ENCODE results near the gene TRAF3.

TRAF3 gene

DNA sequence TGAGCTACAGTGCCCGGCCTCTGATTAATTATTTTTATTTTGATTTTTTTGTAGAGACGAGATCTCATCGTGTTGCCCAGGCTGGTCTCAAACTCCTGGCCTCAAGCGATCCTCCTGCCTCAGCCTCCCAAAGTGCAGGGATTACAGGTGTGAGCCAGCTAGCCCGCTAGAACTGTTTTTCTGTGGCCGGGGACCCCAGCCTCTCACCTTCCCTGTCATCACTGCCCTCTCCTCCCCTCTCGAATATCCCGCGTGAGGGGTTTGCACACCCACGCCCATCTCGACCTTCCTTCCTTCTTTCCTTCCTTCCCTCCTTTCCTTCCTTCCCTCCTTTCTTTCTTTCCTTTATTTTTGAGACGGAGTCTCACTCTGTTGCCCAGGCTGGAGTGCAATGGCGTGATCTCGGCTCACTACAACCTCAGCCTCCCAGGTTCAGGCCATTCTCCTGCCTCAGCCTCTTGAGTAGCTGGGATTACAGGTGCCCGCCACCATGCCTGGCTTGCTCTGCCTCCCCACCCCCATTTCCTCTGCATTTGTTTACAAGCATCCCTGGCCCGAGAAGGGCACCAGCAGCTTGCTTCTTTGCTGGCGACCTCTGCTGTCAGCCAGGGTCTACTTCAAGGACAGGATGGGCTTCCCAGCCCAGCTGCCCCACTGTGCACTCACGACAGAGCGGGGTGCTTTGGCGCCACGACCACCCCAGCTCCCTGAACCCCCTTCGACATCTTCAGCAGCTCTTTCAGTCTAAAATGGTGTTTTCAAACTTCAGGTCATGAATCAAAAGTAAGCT is 4.3 kb upstream of the TRAF3 start:
- DNase-seq (ENCODE audit: low read depth), result peak; percentile 86

DNA sequence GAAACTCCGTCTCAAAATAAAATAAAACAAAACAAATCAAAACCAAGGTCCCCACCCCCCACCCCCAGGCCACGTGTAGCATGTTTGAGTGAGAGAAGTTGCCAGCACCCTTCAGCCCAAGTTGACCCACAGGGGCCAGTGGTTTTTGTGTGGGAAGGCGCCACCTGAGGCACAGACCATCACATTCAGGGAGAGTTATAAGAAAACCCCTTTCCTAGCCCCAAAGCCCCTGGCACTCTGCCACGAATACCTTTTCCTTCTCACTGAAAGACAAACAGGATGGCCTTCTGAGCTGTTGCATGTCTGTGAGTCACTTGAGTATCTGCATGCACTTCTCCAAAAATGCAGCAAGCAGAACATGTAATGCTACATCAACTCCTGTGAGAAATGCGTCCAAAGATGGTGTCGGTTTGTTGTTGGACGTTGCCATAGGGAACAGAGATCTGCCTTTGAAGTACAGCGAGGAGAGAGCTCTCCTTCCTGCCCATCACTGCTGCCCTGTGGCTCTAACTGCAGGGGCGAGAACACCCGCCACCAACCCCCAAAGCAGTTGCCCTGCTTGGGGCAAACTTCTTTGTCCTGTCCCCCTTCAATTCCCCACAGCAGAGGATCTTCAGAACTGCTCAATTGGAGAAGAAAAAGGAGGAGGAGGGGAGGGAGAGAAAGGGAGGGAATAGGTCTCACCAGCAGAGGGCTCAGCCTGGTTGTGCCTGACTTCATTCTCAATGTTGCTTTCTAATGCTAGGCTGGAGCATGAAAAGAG is 2.7 kb upstream of the TRAF3 start:
- H3K4me3 ChIP-seq (ENCODE audit: low read depth, low read length), result peak overlapping the region; percentile 21
- peak; percentile 95 for DNase-seq (ENCODE audit: low read depth)
- TF ChIP-seq, protein P1, sequence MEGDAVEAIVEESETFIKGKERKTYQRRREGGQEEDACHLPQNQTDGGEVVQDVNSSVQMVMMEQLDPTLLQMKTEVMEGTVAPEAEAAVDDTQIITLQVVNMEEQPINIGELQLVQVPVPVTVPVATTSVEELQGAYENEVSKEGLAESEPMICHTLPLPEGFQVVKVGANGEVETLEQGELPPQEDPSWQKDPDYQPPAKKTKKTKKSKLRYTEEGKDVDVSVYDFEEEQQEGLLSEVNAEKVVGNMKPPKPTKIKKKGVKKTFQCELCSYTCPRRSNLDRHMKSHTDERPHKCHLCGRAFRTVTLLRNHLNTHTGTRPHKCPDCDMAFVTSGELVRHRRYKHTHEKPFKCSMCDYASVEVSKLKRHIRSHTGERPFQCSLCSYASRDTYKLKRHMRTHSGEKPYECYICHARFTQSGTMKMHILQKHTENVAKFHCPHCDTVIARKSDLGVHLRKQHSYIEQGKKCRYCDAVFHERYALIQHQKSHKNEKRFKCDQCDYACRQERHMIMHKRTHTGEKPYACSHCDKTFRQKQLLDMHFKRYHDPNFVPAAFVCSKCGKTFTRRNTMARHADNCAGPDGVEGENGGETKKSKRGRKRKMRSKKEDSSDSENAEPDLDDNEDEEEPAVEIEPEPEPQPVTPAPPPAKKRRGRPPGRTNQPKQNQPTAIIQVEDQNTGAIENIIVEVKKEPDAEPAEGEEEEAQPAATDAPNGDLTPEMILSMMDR (IDR thresholded peaks at IDR 0.05; ENCODE audit: insufficient read depth, low read depth, low read length, missing control alignments), result peak; percentile 83

More for the DNA sequence above, 4.3 kb upstream of the TRAF3 start:
- no peak overlapping the region for H3K4me3 ChIP-seq (ENCODE audit: low read depth, low read length)
- TF ChIP-seq, protein P1 (IDR thresholded peaks at IDR 0.05; ENCODE audit: insufficient read depth, low read depth, low read length, missing control alignments), result peak; percentile 38

DNA sequence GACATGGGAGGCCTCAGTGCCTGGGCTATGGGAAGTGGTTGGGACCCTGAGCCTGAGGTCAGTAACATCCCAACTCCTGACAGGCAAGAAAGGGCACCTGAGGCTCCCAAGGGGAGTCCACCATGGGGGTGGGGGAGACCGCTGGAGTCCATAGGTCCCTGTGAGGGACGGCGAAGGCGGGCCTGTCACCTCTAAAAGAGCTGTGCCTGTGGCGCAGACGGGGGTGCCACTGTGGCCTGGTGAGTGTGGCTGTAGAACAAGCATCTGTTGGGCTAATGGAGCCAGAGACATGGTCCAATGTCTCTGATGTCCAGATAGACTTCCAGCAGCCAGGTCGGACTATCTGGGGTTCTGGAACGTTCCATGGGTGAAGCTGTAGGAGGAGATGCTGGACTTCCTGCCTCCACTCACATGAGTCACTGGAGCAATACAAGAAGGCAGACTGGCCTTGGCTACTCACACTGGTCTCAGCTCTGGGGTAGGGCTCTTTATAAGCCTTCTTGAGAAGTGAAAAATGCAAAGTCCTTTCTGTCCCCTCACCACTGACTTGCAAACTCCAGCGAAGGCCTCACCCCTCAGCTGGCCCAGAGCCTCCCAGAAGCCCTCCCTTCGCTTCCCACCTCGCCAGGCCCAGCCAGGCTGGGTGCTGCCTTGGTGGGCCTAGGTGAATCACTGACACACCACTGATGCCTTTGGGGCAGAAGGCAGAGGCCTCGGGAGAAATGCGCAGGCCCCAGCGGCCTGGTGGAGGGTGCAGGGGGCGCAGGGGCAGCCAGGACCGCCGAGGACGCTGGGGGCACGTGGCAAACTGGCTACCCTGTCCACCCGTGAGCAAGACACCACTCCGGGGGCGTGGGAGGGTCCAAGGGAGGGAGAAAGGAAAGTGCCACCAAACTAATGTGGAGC is 1.1 kb upstream of the TRAF3 start:
- TF ChIP-seq, protein P1 (IDR thresholded peaks at IDR 0.05; ENCODE audit: insufficient read depth, low read depth, low read length, missing control alignments), result no peak
- peak; percentile 86 for DNase-seq (ENCODE audit: low read depth)
- peak overlapping the region; percentile 29 for H3K4me3 ChIP-seq (ENCODE audit: low read depth, low read length)

DNA sequence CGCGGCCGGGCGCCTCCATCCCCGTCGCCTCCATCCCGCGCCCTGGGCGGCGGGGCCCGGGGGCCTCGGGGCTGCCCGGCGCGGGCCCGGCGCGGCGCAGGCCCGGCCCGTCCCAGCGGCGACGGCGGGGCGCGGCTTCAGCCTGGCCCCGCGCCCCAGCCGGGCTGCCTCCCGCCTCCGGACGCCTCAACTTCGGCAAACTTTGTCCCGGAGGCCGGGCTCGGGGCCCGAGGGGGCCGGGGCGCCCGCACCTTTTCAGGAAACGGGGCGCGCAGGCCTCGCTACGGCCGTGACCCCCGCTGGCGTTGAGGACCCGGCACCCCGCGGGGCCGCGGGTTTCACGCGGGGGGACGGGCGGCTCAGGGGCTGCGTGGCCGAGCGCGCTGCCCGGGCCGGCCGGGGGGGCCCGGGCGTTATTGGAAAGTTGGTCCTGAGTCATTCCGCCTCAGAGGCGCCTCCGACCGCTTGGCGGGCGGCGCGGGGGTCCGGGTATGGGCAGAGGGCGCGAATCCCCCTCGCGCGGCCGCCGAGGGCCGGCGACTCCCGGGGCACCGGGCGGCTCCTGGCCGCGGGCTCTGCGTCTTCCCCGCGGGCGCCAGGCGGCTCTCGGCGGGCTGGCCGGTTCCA is 575 bp downstream of the TRAF3 start:
- peak overlapping the region; percentile 66 for H3K4me3 ChIP-seq (ENCODE audit: low read depth, low read length)
- no peak for DNase-seq (ENCODE audit: low read depth)
- TF ChIP-seq, protein P1 (IDR thresholded peaks at IDR 0.05; ENCODE audit: insufficient read depth, low read depth, low read length, missing control alignments), result no peak

- DNase-seq (ENCODE audit: low read depth), result peak; percentile 61
- TF ChIP-seq, protein P1 (IDR thresholded peaks at IDR 0.05; ENCODE audit: insufficient read depth, low read depth, low read length, missing control alignments), result no peak
Observed at GRCh38 chr14:102778338-102779083, 1.3 kb downstream of the TRAF3 start.

More at GRCh38 chr14:102778338-102779083, 1.3 kb downstream of the TRAF3 start:
- peak overlapping the region; percentile 66 for H3K4me3 ChIP-seq (ENCODE audit: low read depth, low read length)
